Psoas muscle (tissue), 8 donors: ENCODE measurements around the gene IGF1. TPM values are rescaled to one million over a fixed set of nuclear protein-coding genes. Genes with fewer than 3 reads are reported as not detected.
A peak's percentile ranks its signal among the peaks of the same experiment; 100 is the strongest.

Experiments
- ATAC-seq, 4 donors: fragments of 200-7000 bp; cut with Tn5 transposase; one replicate each; pipeline ENCODE4 v1.9.1; 2020; ENCODE audit warnings: moderate library complexity in 3 of 4, mild to moderate bottlenecking in 2 of 4
- DNase-seq, 2 donors: peaks; one replicate each; pipeline ENCODE4 v3.0.0-alpha.2; 2020
- H3K27ac ChIP-seq: fragments of 200-600 bp; one replicate; pipeline ENCODE4 v1.8.0; 2022
- H3K27me3 ChIP-seq, 3 donors: fragments of 200-600 bp in 1 of 3; one replicate each; pipeline versions ENCODE4 v1.6.1 to v1.8.0; 2013 to 2022; ENCODE audit warnings: low read length in 2 of 3, mild to moderate bottlenecking in 2 of 3, moderate library complexity in 1 of 3; ENCODE audit not compliant: insufficient read depth in 3 of 3
- H3K36me3 ChIP-seq, 2 donors: fragments of 200-600 bp in 1 of 2; one replicate each; pipeline versions ENCODE4 v1.6.1 to v1.8.0; 2013 to 2022; ENCODE audit warnings: low read depth in 1 of 2, mild to moderate bottlenecking in 1 of 2, moderate library complexity in 1 of 2; ENCODE audit not compliant: insufficient read depth in 1 of 2
- H3K4me1 ChIP-seq: fragments of 200-600 bp; one replicate; pipeline ENCODE4 v1.8.0; 2022
- H3K4me3 ChIP-seq: fragments of 200-600 bp; one replicate; pipeline ENCODE4 v1.8.0; 2022; ENCODE audit warnings: mild to moderate bottlenecking
- H3K9me3 ChIP-seq: fragments of 200-600 bp; one replicate; pipeline ENCODE4 v1.8.0; 2022
- whole genome bisulfite sequencing, 3 donors: extraction: QIAGEN DNeasy Blood & Tissue Kit; methylation state at CpG; one replicate each; pipeline versions ENCODE4 v1.1.6 to v1.1.7; 2013; 5-methylcytosine and 5-hydroxymethylcytosine counted together
- intact Hi-C, 2 donors: fragments of 100-400 bp; cut with DNase I; formaldehyde crosslinking; loops; one replicate each; pipeline versions ENCODE4 v1.11.0 to v1.14.2; 2022
- long read RNA-seq, 2 donors: library from polyadenylated mRNA; unstranded; transcript quantifications; one replicate each; pipeline ENCODE4 v2.0.0, GENCODE V29; 2021
- polyA plus RNA-seq, 3 donors: library from polyadenylated mRNA; stranded (reverse); fragments of 200-250 nt; gene quantifications; one replicate each; pipeline ENCODE4 v1.2.3, GENCODE V29; 2013
- total RNA-seq, 4 donors: library from RNA; stranded (reverse); fragmentation: NEBNext Ultra II Directional in 2 of 4; extraction: Animal tissue kit (Norgen Biotek cat#: 25700) in 2 of 4; gene quantifications; one replicate each; pipeline versions ENCODE4 v1.2.1 to v1.2.4, GENCODE V29; 2021 to 2023
- TF ChIP-seq, protein P1 (sequence below): fragments of 200-600 bp; IDR thresholded peaks from one replicate; pipeline ENCODE4 v1.8.0; 2022; ENCODE audit warnings: antibody characterized with exemption
- donor health status: healthy with polysubstance abuse.
- donor health status: DM: no; HTN: no; CAD: no; lungs with moderate emphysema.
- donor health status: Bipolar disorder and iron deficiency.
- donor health status: healthy.
- donor health status: DM: yes; HTN: yes; CAD: no.
- donor health status: DM: no; HTN: no; CAD: no.
- donor health status: DM: no; HTN: no; CAD: no.
- donor health status: DM: yes; HTN: yes; CAD: no.

The IGF1 gene
- total RNA-seq (10 to 100 TPM; 15.0 to 30.2 (median 22.3) TPM), polyA plus RNA-seq (10 to 100 TPM in 2 of 3 donors, 1 to 10 TPM in 1; 5.3 to 18.7 (median 10.4) TPM)
- long read RNA-seq, donor 1, transcript IGF1-205 (4 exons, 612 nt): major isoform, 7 of 13 reads
- long read RNA-seq, donor 1, partial matches to known transcripts: 0 of 13 reads
- long read RNA-seq, donor 1, other reads (novel, unspliced or antisense): 6 of 13 reads
- long read RNA-seq, donor 2, full-length matches to known transcripts: 16 of 20 reads
- long read RNA-seq, donor 2, partial matches to known transcripts: 0 of 20 reads
- long read RNA-seq, donor 2, other reads (novel, unspliced or antisense): 4 of 20 reads

GRCh38 chr12:102480406-102480805 lies at the start of gene IGF1:
Gene IGF1, minus strand, starts transcription at chr12:102480563. Its CDS starts 182 bp downstream, at chr12:102480381.
- no peaks in the 10 kb centered on the region for H3K36me3 ChIP-seq
- WGBS, 3 donors: 1 to 34% (median 10%) methylated on average over 2 of the region's 2 CpGs
- H3K4me1 ChIP-seq: peaks cover 12% of the 10 kb centered on the region
- ATAC-seq (peak; percentile 29 to 50 (median 42)), DNase-seq (no peak)
- H3K27me3 ChIP-seq: no peaks in the 10 kb centered on the region
- peak within 1 kb of the TSS; percentile 60 for H3K27ac ChIP-seq
- H3K9me3 ChIP-seq: no peaks in the 10 kb centered on the region
- intact Hi-C loops: loop anchor here (5.0 to 10.0 kb wide), 6 partner anchors 113 to 543 kb away; no protein-coding TSS in a partner anchor
- TF ChIP-seq, protein P1, sequence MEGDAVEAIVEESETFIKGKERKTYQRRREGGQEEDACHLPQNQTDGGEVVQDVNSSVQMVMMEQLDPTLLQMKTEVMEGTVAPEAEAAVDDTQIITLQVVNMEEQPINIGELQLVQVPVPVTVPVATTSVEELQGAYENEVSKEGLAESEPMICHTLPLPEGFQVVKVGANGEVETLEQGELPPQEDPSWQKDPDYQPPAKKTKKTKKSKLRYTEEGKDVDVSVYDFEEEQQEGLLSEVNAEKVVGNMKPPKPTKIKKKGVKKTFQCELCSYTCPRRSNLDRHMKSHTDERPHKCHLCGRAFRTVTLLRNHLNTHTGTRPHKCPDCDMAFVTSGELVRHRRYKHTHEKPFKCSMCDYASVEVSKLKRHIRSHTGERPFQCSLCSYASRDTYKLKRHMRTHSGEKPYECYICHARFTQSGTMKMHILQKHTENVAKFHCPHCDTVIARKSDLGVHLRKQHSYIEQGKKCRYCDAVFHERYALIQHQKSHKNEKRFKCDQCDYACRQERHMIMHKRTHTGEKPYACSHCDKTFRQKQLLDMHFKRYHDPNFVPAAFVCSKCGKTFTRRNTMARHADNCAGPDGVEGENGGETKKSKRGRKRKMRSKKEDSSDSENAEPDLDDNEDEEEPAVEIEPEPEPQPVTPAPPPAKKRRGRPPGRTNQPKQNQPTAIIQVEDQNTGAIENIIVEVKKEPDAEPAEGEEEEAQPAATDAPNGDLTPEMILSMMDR: no peak
- peak within 1 kb of the TSS; percentile 64 for H3K4me3 ChIP-seq

GRCh38 chr12:102528111-102528510 lies 47.7 kb upstream of the IGF1 start:
- no peak for ATAC-seq
- TF ChIP-seq, protein P1: no peak

DNA sequence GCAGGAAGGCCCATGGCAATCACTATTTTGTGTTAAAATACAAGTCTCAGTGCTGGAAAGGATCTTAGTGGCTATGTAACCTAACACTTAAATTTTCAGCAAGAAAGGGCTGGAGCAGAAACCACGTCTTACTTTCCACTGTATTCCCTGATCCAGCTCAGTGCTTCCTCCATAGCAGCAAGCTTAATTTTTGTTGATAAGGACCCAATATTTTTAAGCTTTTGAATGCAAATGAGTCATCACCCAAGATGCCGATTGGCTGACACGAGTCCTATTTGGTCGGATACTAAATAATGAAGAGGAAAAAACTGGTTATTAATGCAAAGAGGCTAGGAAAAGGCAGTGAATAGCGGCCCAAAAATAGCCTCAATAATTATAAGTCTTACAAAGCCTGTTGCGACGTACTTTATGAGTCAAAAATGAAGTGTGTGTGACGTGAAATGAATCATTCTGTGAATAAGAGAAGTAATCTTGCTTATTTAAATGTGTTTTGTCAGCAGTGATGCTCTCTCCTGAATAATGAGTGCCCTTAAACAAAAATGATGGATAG lies 46.9 kb upstream of the IGF1 start:
- Histone ChIP-seq H3K27ac (no peak overlapping the region), H3K9me3 (no peaks in the 10 kb centered on the region), H3K4me1 (no peaks in the 10 kb centered on the region), H3K27me3 (peaks cover 0 to 3% (median 0%) of the 10 kb centered on the region in 3 donors), H3K4me3 (no peak overlapping the region), H3K36me3 (no peaks in the 10 kb centered on the region)
- DNase-seq (no peak), ATAC-seq (no peak)
- TF ChIP-seq, protein P1: no peak
- 65 to 79% (median 68%) methylated on average over 8 of the region's 8 CpGs for WGBS, 3 donors
- intact Hi-C loops: no loop called here

More at GRCh38 chr12:102528111-102528510, 47.7 kb upstream of the IGF1 start:
- no peak overlapping the region for H3K4me3 ChIP-seq
- H3K27ac ChIP-seq: no peak overlapping the region
- H3K27me3 ChIP-seq: peaks cover 0 to 3% (median 0%) of the 10 kb centered on the region in 3 donors
- no peaks in the 10 kb centered on the region for H3K4me1 ChIP-seq
- H3K36me3 ChIP-seq: no peaks in the 10 kb centered on the region
- no peaks in the 10 kb centered on the region for H3K9me3 ChIP-seq
- DNase-seq: no peak
- intact Hi-C loops: no loop called here

DNA sequence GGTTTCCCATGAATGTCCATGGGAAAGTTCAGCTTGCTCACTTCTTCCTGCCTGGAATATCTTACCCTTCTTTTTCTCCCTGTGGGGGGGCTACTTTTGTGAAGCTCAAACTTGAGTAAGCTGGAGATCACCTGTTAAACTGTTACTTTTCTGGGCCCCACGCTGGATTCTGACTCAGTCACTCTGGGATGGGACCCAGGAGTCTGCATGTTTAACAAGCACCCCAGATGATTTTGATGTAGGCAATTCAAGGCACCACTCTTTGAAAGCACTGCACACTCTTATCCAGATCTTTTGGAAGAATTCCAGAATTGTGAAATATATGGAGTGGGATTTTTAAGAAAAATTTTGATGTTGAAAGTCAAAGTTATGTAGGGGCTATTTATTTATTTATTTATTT lies 46.3 kb upstream of the IGF1 start:
- intact Hi-C loops: no loop called here
- DNase-seq (no peak), ATAC-seq (no peak)
- Histone ChIP-seq H3K27me3 (peaks cover 0 to 3% (median 0%) of the 10 kb centered on the region in 3 donors), H3K4me3 (no peak overlapping the region), H3K36me3 (no peaks in the 10 kb centered on the region), H3K9me3 (no peaks in the 10 kb centered on the region), H3K27ac (no peak overlapping the region), H3K4me1 (no peaks in the 10 kb centered on the region)
- WGBS, 3 donors: 37 to 57% (median 43%) methylated on average over 1 of the region's 1 CpG
- TF ChIP-seq, protein P1: no peak
